GM21360 (cell line): Measurements from ENCODE around the gene DIP2B.
"Not testable (repeated sequence)": the region's sequence is repeated elsewhere in the genome, so short reads cannot be mapped to it uniquely, and the experiment has no call there.

Source experiments
- ATAC-seq: cut with Tn5 transposase; IDR thresholded peaks from one replicate; pipeline ENCODE4 v1.9.1; 2021; ENCODE audit warnings: mild to moderate bottlenecking, moderate library complexity; ENCODE audit not compliant: unreplicated experiment

DIP2B gene

GRCh38 chr12:50550530-50551223 lies 45.9 kb downstream of the DIP2B start:
- ATAC-seq = no peak

GRCh38 chr12:50551866-50552265 lies 47.1 kb downstream of the DIP2B start:
- no peak for ATAC-seq

- no peak for ATAC-seq
These were observed 49.9 kb downstream of the DIP2B start for GRCh38 chr12:50554651-50555050.

- no peak for ATAC-seq
These were observed 50.7 kb downstream of the DIP2B start for GRCh38 chr12:50555471-50555885.

- no peak for ATAC-seq
These were observed 51.5 kb downstream of the DIP2B start for GRCh38 chr12:50556273-50556672.

GRCh38 chr12:50556796-50557195 lies 52.0 kb downstream of the DIP2B start:
- ATAC-seq = not testable (repeated sequence)

DNA sequence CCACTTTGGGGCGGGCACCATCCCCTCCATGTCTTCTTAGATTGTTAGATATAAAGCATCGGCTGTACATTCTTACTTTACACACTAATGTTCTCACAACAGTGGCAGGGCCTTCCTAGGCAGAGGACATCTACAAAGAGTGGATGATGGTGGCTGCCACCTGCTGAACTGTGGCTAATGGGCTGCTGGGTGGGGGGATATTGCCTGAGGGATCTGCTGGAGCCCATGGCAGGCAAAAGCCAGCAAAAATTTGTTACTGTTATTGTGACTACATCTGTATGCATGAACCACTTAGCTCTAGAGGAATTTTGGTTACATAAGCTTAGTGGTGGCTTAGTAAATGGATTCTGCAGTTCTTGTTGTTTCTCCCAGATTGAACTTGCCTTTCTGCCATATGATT lies 52.6 kb downstream of the DIP2B start:
- no peak for ATAC-seq

DNA sequence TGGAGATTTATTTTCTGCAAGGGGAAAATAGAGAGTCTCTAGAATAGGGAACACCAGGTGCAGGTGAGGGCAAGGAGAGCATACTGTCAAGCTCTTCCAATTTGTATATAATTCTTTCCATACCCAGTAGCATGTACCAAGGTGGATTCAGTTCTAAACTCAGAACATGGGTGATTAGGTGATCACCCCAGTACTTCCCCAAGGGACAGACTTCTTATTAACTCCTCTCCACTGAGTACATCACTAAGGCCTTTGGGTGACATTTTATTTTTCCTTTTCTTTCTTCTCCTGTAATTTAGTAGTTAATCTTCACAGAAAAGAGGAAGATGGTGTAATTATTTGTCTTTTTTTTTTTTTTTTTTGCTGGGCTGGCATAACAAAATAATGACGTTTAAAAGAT lies 54.2 kb downstream of the DIP2B start:
- ATAC-seq = no peak

GRCh38 chr12:50562520-50563433 lies 58.0 kb downstream of the DIP2B start:
- no peak for ATAC-seq

DNA sequence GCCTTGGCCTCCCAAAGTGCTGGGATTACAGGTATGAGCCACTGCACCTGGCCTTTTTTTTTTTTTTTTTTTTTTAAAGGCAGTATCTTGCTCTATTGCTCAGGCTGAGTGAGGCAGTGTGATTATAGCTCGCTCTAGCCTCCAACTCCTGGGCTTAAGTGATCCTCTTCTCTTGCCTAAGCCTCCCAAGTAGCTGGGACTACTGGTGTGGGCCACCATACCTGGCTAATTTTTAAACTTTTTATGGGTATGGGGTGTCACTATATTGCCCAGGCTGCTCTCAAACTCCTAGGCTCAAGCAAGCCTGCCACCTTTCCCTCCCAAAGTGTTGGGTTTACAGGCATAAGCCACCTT lies 58.6 kb downstream of the DIP2B start:
- ATAC-seq = no peak

DNA sequence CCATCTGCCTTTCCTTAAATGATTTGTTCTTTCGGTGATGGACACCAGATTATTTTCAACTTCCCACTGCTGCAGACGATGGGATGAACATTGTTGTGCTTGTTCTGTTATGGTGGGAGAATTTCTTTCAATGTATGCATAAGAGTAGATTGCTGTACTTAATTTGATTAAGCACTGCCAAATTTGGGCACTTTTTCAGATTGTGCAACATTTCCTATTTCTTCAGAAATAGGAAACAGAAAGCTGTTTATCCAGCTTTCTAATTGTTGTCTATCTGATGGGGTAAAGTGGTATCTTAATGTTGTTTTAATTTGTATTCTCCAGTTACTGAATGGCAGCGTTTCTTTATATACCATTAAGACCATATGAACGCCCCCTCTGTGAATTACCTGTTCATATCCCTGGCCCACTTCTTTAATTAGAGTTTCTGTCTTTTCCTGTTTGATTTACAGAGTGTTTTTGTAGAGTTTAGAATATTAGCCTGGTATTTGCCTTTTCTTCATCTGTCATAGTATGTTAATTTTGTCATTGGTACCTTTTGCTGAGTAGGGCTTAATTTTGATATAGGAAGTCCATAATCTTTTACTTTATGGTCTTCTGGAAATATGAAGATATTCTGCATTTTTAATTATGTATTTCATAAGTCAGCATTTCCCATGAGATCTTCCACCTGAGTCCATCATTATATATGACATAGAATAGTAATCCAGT lies 59.6 kb downstream of the DIP2B start:
- ATAC-seq = no peak

DNA sequence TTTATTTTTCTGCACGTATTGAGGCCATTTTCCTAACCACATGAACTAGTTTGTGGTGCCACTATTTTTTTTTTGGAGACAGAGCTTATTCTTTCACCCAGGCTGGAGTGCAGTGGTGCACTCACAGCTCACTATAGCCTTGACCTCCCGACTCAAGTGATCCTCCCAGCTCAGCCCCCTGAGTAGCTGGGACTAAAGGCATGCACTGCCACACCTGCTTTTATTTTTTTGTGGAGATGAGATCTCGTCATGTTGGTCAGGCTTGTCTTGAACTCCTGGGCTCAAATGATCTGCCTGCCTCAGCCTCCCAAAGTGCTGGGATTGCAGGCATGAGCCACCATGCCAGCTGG lies 60.1 kb downstream of the DIP2B start:
- ATAC-seq = no peak

DNA sequence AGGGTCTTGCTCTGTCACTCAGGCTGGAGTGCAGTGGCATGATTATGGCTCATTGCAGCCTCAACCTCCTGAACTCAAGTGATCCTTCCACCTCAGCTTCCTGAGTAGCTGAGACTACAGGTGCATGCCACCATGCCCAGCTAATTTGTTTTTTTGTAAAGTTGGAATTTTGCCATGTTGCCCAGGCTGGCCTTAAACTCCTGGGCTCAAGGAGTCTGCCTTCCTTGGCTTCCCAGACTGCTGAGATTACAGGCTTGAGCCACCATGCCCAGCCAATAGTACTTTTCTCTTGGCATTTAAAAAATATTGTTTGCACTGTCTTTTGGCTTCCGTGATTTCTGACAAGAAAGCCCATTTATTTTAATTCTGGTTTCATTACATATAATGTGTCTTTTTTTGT lies 61.3 kb downstream of the DIP2B start:
- ATAC-seq = no peak

- no peak for ATAC-seq
These were observed 63.1 kb downstream of the DIP2B start for GRCh38 chr12:50567926-50568325.

DNA sequence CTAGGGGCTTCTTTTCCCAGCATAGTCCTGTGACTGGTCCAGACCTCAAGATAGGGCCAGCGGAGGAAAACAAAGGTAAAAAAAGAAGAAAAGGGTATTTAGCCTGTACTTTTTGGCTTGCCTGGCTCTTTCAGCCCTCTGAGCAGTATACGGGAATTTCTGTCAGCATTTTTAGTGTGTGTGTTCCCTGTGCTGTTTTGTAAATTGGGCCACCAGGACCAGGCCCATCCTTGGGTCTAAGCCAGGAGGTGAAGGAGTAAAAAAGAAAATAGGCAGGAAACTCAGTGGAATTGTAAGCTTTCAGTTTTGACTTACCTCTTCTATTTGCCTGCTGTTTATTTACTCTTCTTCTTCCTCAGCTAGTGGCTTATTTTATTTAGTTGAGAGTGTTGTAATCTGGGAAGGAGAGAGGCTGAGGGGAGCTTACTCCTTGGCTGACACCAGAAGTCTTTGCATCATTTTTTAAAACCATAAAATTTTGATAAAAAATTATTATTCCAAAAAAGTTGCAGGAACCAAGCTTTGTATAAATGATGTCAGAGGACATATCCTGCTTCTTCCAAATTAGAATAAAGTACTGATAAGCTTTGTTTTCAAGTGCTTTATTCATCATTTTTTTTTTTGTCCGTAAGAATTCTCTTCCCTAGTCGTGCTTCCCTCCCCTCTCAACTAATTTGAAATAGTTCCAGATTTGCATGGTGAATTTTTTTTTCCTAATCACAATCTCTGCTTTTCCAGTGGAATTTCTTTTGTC lies 63.7 kb downstream of the DIP2B start:
- ATAC-seq = no peak

GRCh38 chr12:50569321-50569720 lies 64.5 kb downstream of the DIP2B start:
- no peak for ATAC-seq

GRCh38 chr12:50569876-50570275 lies 65.1 kb downstream of the DIP2B start:
- no peak for ATAC-seq

DNA sequence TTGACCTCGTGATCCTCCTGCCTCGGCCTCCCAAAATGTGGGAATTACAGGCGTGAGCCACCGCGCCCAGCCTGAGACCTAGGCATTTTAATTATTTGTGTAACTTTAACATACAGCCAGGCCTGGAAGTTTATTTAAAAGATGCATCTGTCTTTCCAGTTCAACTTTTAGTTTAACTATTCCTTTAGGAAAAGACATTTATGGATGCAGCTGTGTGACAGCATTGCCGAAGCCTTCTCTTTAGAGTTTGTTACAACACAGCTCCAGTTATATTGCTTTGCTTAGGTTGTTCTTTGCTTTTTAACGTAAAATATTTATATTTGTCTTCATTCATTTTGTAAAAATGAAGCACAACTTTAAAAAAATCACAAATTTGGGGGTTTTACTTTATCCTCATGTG lies 67.0 kb downstream of the DIP2B start:
- ATAC-seq = no peak

- no peak for ATAC-seq
These were observed 67.5 kb downstream of the DIP2B start for GRCh38 chr12:50572287-50572686.

- ATAC-seq = no peak
These were observed 68.0 kb downstream of the DIP2B start for GRCh38 chr12:50572760-50573159.

DNA sequence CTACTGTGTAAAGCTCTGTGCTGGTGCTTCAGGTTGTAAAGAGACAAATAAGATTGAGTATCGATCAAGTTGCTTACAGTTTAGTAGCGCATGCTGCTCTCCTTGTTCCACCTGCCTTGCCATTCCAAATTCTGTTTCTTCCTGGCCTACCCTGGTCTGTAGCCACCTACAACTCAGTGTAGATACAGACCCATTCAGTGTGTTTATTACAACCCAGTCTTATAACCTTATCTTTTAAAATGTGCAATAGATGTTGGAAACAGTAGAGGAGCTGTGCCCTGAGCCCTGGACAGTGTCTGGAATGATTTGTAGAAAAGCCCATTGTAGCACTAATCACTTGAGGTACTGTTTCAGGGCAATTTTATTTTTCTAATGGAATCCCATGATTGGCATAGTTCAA lies 68.5 kb downstream of the DIP2B start:
- ATAC-seq = no peak
